SK-N-MC (cell line): ENCODE results near the gene YOD1.

Source experiments
- DNase-seq: peaks from one replicate; pipeline ENCODE4 v3.0.0-alpha.2; 2011; ENCODE audit warnings: low read depth, low spot score
- H3K27ac ChIP-seq: fragments of 200-600 bp; sonication (generic); 2 replicates; pipeline ENCODE4 v1.5.1; 2016; ENCODE audit warnings: mixed run types
- H3K36me3 ChIP-seq: fragments of 200-600 bp; sonication (generic); 2 replicates; pipeline ENCODE4 v1.6.1; 2017; ENCODE audit warnings: antibody characterized with exemption, low read length, mixed read lengths; ENCODE audit not compliant: insufficient read depth
- H3K4me3 ChIP-seq: fragments of 200-600 bp; sonication (generic); 2 replicates; pipeline ENCODE4 v1.5.1; 2016
- H3K9ac ChIP-seq: fragments of 200-600 bp; sonication (generic); 2 replicates; pipeline ENCODE4 v1.8.0; 2017; ENCODE audit warnings: mixed run types, mixed read lengths; ENCODE audit not compliant: insufficient read length
- H3K9me3 ChIP-seq: fragments of 200-600 bp; sonication (generic); 2 replicates; pipeline ENCODE4 v1.6.1; 2017; ENCODE audit warnings: low read depth, mild to moderate bottlenecking, antibody characterized with exemption, low read length, moderate library complexity, mixed read lengths
- EZH2 ChIP-seq: fragments of 200-600 bp; sonication (generic); IDR thresholded peaks from one replicate; pipeline ENCODE4 v1.6.1; 2017; ENCODE audit warnings: antibody characterized with exemption
- FOXP2 ChIP-seq: optimal IDR thresholded peaks from 2 replicates; pipeline ENCODE3; 2011; ENCODE audit warnings: mild to moderate bottlenecking, moderate library complexity; ENCODE audit not compliant: insufficient read depth; ENCODE audit errors: extremely low read length, control extremely low read depth
- POLR2AphosphoS5 ChIP-seq: IDR thresholded peaks from 2 replicates; pipeline ENCODE4 v1.6.1; 2012; ENCODE audit warnings: mild to moderate bottlenecking, low read depth, low read length, borderline replicate concordance

The YOD1 gene

GRCh38 chr1:207064561-207064960 lies 13.6 kb upstream of the YOD1 start:
- TF ChIP-seq FOXP2: no peak
- TF ChIP-seq POLR2AphosphoS5: no peak
- no peak for TF ChIP-seq EZH2
- DNase-seq: no peak
- no peaks in the 10 kb centered on the region for H3K36me3 ChIP-seq

DNA sequence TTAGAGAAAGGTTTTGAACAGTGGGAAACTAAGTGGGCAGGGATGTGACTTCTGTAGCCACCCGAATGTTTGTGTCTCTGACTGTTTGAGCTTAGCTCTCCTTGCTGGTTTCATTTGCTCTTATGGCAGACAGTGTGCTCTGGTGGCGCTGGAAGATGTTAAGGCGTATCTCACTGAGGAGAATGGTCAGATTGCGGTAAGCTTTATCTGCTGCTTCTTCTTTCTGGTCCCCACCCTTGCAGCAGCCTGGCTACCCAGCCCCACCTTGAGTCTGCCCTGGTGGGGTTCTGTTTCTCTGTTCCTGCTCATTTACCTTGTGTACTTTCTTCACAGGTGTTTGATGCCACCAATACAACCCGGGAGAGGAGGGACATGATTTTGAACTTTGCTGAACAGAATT lies 12.0 kb upstream of the YOD1 start:
- Histone ChIP-seq H3K9ac (no peak overlapping the region), H3K27ac (no peak overlapping the region), H3K4me3 (no peak overlapping the region), H3K36me3 (no peaks in the 10 kb centered on the region), H3K9me3 (no peaks in the 10 kb centered on the region)
- DNase-seq: no peak
- TF ChIP-seq FOXP2: no peak
- TF ChIP-seq EZH2: no peak
- no peak for TF ChIP-seq POLR2AphosphoS5

More at GRCh38 chr1:207064561-207064960, 13.6 kb upstream of the YOD1 start:
- H3K4me3 ChIP-seq: no peak overlapping the region
- H3K9me3 ChIP-seq: no peaks in the 10 kb centered on the region
- no peak overlapping the region for H3K27ac ChIP-seq
- no peak overlapping the region for H3K9ac ChIP-seq

- Histone ChIP-seq H3K4me3 (no peak overlapping the region), H3K27ac (no peak overlapping the region), H3K36me3 (no peaks in the 10 kb centered on the region), H3K9ac (no peak overlapping the region), H3K9me3 (no peaks in the 10 kb centered on the region)
- TF ChIP-seq EZH2 (no peak), FOXP2 (no peak), POLR2AphosphoS5 (no peak)
- no peak for DNase-seq
These were observed 11.1 kb upstream of the YOD1 start for GRCh38 chr1:207062058-207062457.

DNA sequence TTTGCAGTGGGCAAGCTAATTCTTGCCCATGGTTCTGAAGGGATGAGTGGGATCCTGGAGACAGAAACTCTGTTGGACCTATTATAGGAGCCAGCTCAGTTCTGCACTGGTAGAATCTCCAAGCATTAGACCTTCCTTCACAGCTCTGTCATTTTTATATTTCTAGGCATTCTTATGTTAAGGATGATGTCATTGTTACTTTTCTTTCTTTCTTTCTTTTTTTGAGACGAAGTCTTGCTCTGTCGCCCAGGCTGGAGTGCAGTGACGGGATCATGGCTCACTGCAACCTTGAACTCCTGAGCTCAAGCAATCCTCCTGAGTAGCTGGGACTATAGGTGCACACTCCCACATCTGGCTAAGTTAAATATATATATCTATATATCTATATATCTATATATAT lies 9.6 kb upstream of the YOD1 start:
- TF ChIP-seq POLR2AphosphoS5: no peak
- TF ChIP-seq FOXP2: no peak
- TF ChIP-seq EZH2: no peak

DNA sequence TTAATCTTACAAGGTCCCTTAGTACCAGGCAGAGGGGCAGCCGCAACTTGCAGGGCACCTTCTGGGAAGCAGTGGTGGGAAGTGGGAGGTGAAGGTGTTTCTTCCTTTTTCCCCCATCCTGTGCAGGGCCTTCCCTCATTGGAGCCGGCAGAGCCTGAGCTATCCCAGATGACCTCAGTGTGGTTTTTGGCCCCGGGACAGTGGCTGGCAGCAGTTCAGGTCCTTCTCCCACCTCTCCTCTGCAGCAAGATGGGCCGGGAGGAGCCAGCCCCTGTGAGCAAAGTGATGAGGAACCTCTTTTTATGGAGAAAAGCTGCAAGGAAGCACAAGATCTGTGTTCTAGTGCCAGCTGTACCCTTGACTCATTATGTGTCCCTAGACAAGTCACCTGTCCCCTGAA lies 8.9 kb upstream of the YOD1 start:
- DNase-seq: no peak
- H3K9me3 ChIP-seq: no peaks in the 10 kb centered on the region
- no peaks in the 10 kb centered on the region for H3K36me3 ChIP-seq
- H3K4me3 ChIP-seq: no peak overlapping the region
- no peak for TF ChIP-seq EZH2
- no peak for TF ChIP-seq FOXP2
- TF ChIP-seq POLR2AphosphoS5: no peak
- no peak overlapping the region for H3K27ac ChIP-seq
- H3K9ac ChIP-seq: no peak overlapping the region

More for the DNA sequence above, 9.6 kb upstream of the YOD1 start:
- no peak for DNase-seq
- Histone ChIP-seq H3K36me3 (no peaks in the 10 kb centered on the region), H3K4me3 (no peak overlapping the region), H3K27ac (no peak overlapping the region), H3K9me3 (no peaks in the 10 kb centered on the region), H3K9ac (no peak overlapping the region)

DNA sequence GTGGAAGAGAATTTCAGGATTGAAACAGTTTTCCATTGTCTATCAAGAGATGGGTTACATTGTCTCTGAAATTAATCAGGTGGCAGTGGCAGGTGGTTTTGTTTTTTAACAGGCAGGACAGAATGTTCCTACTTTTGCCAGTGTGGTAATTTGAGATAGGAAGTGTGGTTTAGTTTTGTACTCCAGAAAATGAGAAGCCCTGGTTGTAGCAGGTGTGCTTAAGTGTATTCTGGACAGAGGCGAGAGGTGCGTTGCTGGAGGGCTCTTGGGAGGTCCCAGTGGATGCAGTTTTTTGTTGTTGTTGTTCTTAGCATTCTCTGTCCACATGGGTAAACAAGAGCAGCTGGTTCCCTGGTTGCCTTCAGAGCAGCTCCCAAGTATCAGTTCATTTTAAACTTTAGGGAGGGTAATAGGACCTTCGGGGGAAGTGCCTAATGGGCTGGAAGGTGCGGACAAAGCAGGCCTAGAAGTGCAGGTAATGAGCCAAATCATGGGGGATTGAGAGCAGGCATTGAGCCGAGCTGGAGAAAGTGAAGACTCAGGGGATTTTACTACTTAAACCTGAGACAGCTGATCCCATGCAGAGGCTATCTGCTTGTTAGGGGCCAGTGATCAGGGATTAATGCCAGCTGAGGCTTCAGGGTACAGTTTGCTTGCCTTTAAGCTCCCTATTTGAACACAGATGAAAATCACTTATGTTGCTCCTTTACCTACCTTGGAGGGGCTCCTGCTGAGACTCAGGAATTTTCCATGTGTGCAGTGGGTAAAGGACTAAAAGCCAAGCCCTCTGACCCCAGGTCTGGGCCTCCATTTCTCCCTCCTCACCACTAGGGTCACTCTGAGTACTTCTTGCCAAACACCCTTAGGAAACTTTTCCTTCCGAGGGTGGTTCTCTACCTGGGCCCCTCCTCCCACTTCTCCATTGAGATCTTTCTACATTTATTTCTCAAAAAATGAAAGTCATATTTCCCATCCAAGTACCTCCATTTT lies 8.2 kb upstream of the YOD1 start:
- Histone ChIP-seq H3K9me3 (no peaks in the 10 kb centered on the region), H3K4me3 (no peak overlapping the region), H3K27ac (no peak overlapping the region), H3K36me3 (no peaks in the 10 kb centered on the region), H3K9ac (no peak overlapping the region)
- DNase-seq: no peak
- no peak for TF ChIP-seq POLR2AphosphoS5

GRCh38 chr1:207058252-207058651 lies 7.2 kb upstream of the YOD1 start:
- Histone ChIP-seq H3K4me3 (no peak overlapping the region), H3K36me3 (no peaks in the 10 kb centered on the region), H3K9ac (no peak overlapping the region), H3K9me3 (no peaks in the 10 kb centered on the region), H3K27ac (no peak overlapping the region)
- TF ChIP-seq EZH2: no peak
- TF ChIP-seq FOXP2: no peak
- no peak for TF ChIP-seq POLR2AphosphoS5
- no peak for DNase-seq

- no peaks in the 10 kb centered on the region for H3K36me3 ChIP-seq
- TF ChIP-seq FOXP2 (no peak), POLR2AphosphoS5 (no peak), EZH2 (no peak)
These were observed 5.7 kb upstream of the YOD1 start for GRCh38 chr1:207056673-207057072.

More at GRCh38 chr1:207056673-207057072, 5.7 kb upstream of the YOD1 start:
- no peak for DNase-seq
- Histone ChIP-seq H3K27ac (no peak overlapping the region), H3K4me3 (no peak overlapping the region), H3K9me3 (no peaks in the 10 kb centered on the region), H3K9ac (no peak overlapping the region)
